Measurements from ENCODE around the gene ABCA13. TPM values are rescaled to one million over a fixed set of nuclear protein-coding genes. Genes with fewer than 3 reads are reported as not detected.

Gene ABCA13
- polyA plus RNA-seq, 1 of the 3 experiments (the other 2 are of a cell fraction): not detected

GRCh38 chr7:48245751-48246472 is 74.7 kb downstream of the ABCA13 start:
- Histone ChIP-seq H3K9me3 (no peaks in the 10 kb centered on the region), H3K79me2 (ENCODE audit: insufficient read depth) (no peaks in the 10 kb centered on the region), H2AFZ (ENCODE audit: low read depth) (no peak overlapping the region), H3K4me2 (no peak overlapping the region), H3K4me1 (ENCODE audit: control insufficient read depth in 1 of 2, insufficient read depth in 2 of 2, low read depth in 1 of 2, low read length in 1 of 2) (no peaks in the 10 kb centered on the region), H3K27me3 (ENCODE audit: insufficient read depth) (peaks cover 44% of the 10 kb centered on the region; the same call in 1 of the 2 replicates), H4K20me1 (ENCODE audit: insufficient read depth) (no peaks in the 10 kb centered on the region), H3K36me3 (replicated peaks in 1 of 2; ENCODE audit: control insufficient read depth in 1 of 2, insufficient read depth in 2 of 2, low read length in 1 of 2) (no peaks in the 10 kb centered on the region), H3K4me3 (ENCODE audit: low read depth in 2 of 2, low read length in 1 of 2) (no peak overlapping the region), H3F3A (replicated peaks; ENCODE audit: insufficient read depth) (peaks cover 3% of the 10 kb centered on the region), H3K27ac (ENCODE audit: low read depth in 2 of 2, low read length in 1 of 2) (no peak overlapping the region), H3K9me2 (no peaks in the 10 kb centered on the region), H3K9ac (no peak overlapping the region)
- CTCF ChIA-PET: interaction anchor here (0.9 kb wide), 1 partner anchor 8 kb away, joined by 3 read pairs; no protein-coding TSS in a partner anchor
- no peak for DNase-seq
- no peak for TF ChIP-seq RFX5 (IDR thresholded peaks at IDR 0.05; ENCODE audit: low read length)
- TF ChIP-seq EP300 (IDR thresholded peaks at IDR 0.05; ENCODE audit: borderline replicate concordance in 1 of 2, low read depth in 1 of 2, low read length in 1 of 2): no peak
- no peak for TF ChIP-seq MEF2A (IDR thresholded peaks at IDR 0.05; ENCODE audit: borderline replicate concordance, low read depth)
- POLR2A ChIA-PET: no interaction called here
- WGBS (ENCODE audit: low lambda C conversion rate): 2% methylated on average over 9 of the region's 9 CpGs

DNA sequence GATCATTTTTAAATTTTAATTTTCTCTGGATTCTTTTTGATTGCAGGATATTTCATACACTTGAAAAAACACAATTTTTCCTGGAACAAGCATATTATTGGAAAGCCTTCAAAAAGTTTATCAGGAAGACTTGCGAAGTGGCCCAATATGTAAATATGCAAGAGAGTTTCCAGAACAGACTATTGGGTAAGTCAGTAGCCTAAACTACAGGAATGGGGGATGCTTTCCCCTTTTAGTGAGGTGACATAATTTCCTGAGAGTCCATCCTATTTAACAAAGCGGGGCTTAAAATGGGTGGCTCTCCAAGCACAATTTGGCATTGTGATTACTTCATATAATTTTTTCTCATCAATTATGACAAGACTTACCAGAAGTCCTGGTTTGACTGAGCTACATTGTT is 77.9 kb downstream of the ABCA13 start:
- WGBS (ENCODE audit: low lambda C conversion rate): 11% methylated on average over 2 of the region's 2 CpGs
- POLR2A ChIA-PET: no interaction called here
- H4K20me1 ChIP-seq (ENCODE audit: insufficient read depth): no peaks in the 10 kb centered on the region

More for the DNA sequence above, 77.9 kb downstream of the ABCA13 start:
- Histone ChIP-seq H3K9me2 (no peaks in the 10 kb centered on the region), H3K4me3 (ENCODE audit: low read depth in 2 of 2, low read length in 1 of 2) (no peak overlapping the region), H3K9ac (no peak overlapping the region), H3K27ac (ENCODE audit: low read depth in 2 of 2, low read length in 1 of 2) (no peak overlapping the region), H3K9me3 (no peaks in the 10 kb centered on the region), H3K36me3 (replicated peaks in 1 of 2; ENCODE audit: control insufficient read depth in 1 of 2, insufficient read depth in 2 of 2, low read length in 1 of 2) (no peaks in the 10 kb centered on the region), H3K79me2 (ENCODE audit: insufficient read depth) (no peaks in the 10 kb centered on the region), H3K4me1 (ENCODE audit: control insufficient read depth in 1 of 2, insufficient read depth in 2 of 2, low read depth in 1 of 2, low read length in 1 of 2) (no peaks in the 10 kb centered on the region), H3K27me3 (ENCODE audit: insufficient read depth) (peaks cover 18% of the 10 kb centered on the region; the same call in 1 of the 2 replicates), H2AFZ (ENCODE audit: low read depth) (no peak overlapping the region), H3K4me2 (no peak overlapping the region), H3F3A (replicated peaks; ENCODE audit: insufficient read depth) (peaks cover 3% of the 10 kb centered on the region)
- CTCF ChIA-PET: no interaction called here
- TF ChIP-seq EP300 (IDR thresholded peaks at IDR 0.05; ENCODE audit: borderline replicate concordance in 1 of 2, low read depth in 1 of 2, low read length in 1 of 2) (no peak), CTCF (IDR thresholded peaks at IDR 0.05) (no peak), FOXJ3 (CRISPR knock-in tag; IDR thresholded peaks at IDR 0.05) (no peak), TCF12 (IDR thresholded peaks at IDR 0.05) (no peak), RAD21 (IDR thresholded peaks at IDR 0.05; ENCODE audit: low read length) (no peak), MEF2A (IDR thresholded peaks at IDR 0.05; ENCODE audit: borderline replicate concordance, low read depth) (no peak), JUND (IDR thresholded peaks at IDR 0.05) (no peak), REST (IDR thresholded peaks at IDR 0.05; ENCODE audit: low read depth, low read length) (no peak)
- TF ChIP-seq, protein P1, sequence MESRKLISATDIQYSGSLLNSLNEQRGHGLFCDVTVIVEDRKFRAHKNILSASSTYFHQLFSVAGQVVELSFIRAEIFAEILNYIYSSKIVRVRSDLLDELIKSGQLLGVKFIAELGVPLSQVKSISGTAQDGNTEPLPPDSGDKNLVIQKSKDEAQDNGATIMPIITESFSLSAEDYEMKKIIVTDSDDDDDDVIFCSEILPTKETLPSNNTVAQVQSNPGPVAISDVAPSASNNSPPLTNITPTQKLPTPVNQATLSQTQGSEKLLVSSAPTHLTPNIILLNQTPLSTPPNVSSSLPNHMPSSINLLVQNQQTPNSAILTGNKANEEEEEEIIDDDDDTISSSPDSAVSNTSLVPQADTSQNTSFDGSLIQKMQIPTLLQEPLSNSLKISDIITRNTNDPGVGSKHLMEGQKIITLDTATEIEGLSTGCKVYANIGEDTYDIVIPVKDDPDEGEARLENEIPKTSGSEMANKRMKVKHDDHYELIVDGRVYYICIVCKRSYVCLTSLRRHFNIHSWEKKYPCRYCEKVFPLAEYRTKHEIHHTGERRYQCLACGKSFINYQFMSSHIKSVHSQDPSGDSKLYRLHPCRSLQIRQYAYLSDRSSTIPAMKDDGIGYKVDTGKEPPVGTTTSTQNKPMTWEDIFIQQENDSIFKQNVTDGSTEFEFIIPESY (IDR thresholded peaks at IDR 0.05; ENCODE audit: borderline replicate concordance, low read depth): no peak
- TF ChIP-seq, protein P2, sequence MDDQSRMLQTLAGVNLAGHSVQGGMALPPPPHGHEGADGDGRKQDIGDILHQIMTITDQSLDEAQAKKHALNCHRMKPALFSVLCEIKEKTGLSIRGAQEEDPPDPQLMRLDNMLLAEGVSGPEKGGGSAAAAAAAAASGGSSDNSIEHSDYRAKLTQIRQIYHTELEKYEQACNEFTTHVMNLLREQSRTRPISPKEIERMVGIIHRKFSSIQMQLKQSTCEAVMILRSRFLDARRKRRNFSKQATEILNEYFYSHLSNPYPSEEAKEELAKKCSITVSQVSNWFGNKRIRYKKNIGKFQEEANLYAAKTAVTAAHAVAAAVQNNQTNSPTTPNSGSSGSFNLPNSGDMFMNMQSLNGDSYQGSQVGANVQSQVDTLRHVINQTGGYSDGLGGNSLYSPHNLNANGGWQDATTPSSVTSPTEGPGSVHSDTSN (IDR thresholded peaks at IDR 0.05): no peak
- TF ChIP-seq, protein P3, sequence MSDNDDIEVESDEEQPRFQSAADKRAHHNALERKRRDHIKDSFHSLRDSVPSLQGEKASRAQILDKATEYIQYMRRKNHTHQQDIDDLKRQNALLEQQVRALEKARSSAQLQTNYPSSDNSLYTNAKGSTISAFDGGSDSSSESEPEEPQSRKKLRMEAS (IDR thresholded peaks at IDR 0.05; ENCODE audit: low read depth): no peak
- TF ChIP-seq, protein P4, sequence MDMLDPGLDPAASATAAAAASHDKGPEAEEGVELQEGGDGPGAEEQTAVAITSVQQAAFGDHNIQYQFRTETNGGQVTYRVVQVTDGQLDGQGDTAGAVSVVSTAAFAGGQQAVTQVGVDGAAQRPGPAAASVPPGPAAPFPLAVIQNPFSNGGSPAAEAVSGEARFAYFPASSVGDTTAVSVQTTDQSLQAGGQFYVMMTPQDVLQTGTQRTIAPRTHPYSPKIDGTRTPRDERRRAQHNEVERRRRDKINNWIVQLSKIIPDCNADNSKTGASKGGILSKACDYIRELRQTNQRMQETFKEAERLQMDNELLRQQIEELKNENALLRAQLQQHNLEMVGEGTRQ (IDR thresholded peaks at IDR 0.05; ENCODE audit: borderline replicate concordance, low read depth, low read length): no peak
- no peak for DNase-seq
